ENCODE data around the gene PTGS1. TPM values are rescaled to one million over a fixed set of nuclear protein-coding genes. Genes with fewer than 3 reads are reported as not detected.

Gene PTGS1
- total and polyA plus RNA-seq, 9 of the 15 experiments (the other 6 are each of a cell fraction or from before 2014, with no cell fraction given): 3.4 to 12.9 (median 5.3) TPM

- TF ChIP-seq MBD1 (CRISPR knock-in tag; IDR thresholded peaks at IDR 0.05) (no peak), MED1 (CRISPR knock-in tag; IDR thresholded peaks at IDR 0.05; ENCODE audit: borderline replicate concordance) (no peak), HIVEP1 (CRISPR knock-in tag; IDR thresholded peaks at IDR 0.05) (no peak), ZNF174 (CRISPR knock-in tag; IDR thresholded peaks at IDR 0.05) (no peak), JUN (IDR thresholded peaks at IDR 0.05; ENCODE audit: borderline replicate concordance, low read depth, low read length) (no peak), JUN (CRISPR knock-in tag; IDR thresholded peaks at IDR 0.05; ENCODE audit: borderline replicate concordance) (no peak)
Measured at GRCh38 chr9:122401896-122402295, 31.1 kb downstream of the PTGS1 start (continued).

- Histone ChIP-seq H3K79me2 (ENCODE audit: control insufficient read depth, insufficient read depth, low read length) (no peaks in the 10 kb centered on the region), H3K9ac (ENCODE audit: insufficient read depth in 1 of 2, low read depth in 2 of 2, low read length in 2 of 2) (no peak overlapping the region; a peak in 1 of 4 replicates), H3K9me3 (replicated peaks; ENCODE audit: control insufficient read depth, insufficient read depth, low read depth, low read length) (no peaks in the 10 kb centered on the region; the same call in 1 of the 2 replicates), H3K4me1 (replicated peaks in 1 of 2; ENCODE audit: control insufficient read depth in 2 of 2, insufficient read depth in 2 of 2, low read length in 2 of 2) (peaks cover 3 to 17% of the 10 kb centered on the region in 2 experiments; a peak in 4 of 5 replicates), H2AFZ (ENCODE audit: low read depth, low read length) (peak overlapping the region; percentile 52; the same call in 1 of the 2 replicates), H4K20me1 (replicated peaks; ENCODE audit: control insufficient read depth, insufficient read depth, low read length) (no peaks in the 10 kb centered on the region), H3K27ac (ENCODE audit: extremely low read depth, low read depth, low read length) (peak overlapping the region; percentile 53; the same call in 2 of the 3 replicates), H3K4me3 (no peak overlapping the region), H3K27me3 (ENCODE audit: control insufficient read depth in 2 of 2, insufficient read depth in 2 of 2, low read length in 2 of 2) (no peaks in the 10 kb centered on the region), H3K36me3 (ENCODE audit: control insufficient read depth, insufficient read depth, low read length) (no peaks in the 10 kb centered on the region), H3K9me1 (ENCODE audit: control insufficient read depth, insufficient read depth, low read length) (no peaks in the 10 kb centered on the region), H3K4me2 (ENCODE audit: insufficient read depth, low read length) (peak overlapping the region; percentile 36)
- intact Hi-C loops (cut with micrococcal nuclease) (no loop called here), in situ Hi-C loops (cut with MboI) (no loop called here)
- ChIA-PET CTCF (ENCODE audit: low intra/inter-chr PET ratio) (no interaction called here), POLR2A (interaction anchor here (0.7 kb wide), 1 partner anchor 9 kb away, joined by 3 read pairs; no protein-coding TSS in a partner anchor)
- ATAC-seq: peak; percentile 68
- 0% methylated on average over 3 of the region's 3 CpGs for WGBS (ENCODE audit: insufficient coverage, low coverage, missing lambda C conversion rate)
- DNase-seq (ENCODE audit: extremely low read depth in 1 of 4, low spot score in 3 of 4): peak; percentile 50 to 81 (median 54)
- no peak for FAIRE-seq
- BruUV-seq (replicated peaks): no TSS peak
- TF ChIP-seq KHSRP (IDR thresholded peaks at IDR 0.05) (0 out of 2 replicates have a peak, but pooled peaks have one; percentile 67), NCOR1 (IDR thresholded peaks at IDR 0.05) (peak; percentile 50), ZBTB33 (CRISPR knock-in tag; IDR thresholded peaks at IDR 0.05) (no peak), SRSF7 (optimal IDR thresholded peaks at IDR 0.05; ENCODE audit: low read depth, low read length) (no peak), CREM (IDR thresholded peaks at IDR 0.05; ENCODE audit: low read depth) (peak; percentile 96), ZNF280B (CRISPR knock-in tag; IDR thresholded peaks at IDR 0.05) (no peak), ARID3B (CRISPR knock-in tag; IDR thresholded peaks at IDR 0.05; ENCODE audit: borderline replicate concordance) (no peak), HDAC8 (tag; IDR thresholded peaks at IDR 0.05) (no peak), ZNF146 (CRISPR knock-in tag; IDR thresholded peaks at IDR 0.05; ENCODE audit: unreplicated experiment) (no peak)
Measured at GRCh38 chr9:122402403-122402871, 31.6 kb downstream of the PTGS1 start.
